ENCODE data around the gene UMODL1. TPM values are rescaled to one million over a fixed set of nuclear protein-coding genes. Genes with fewer than 3 reads are reported as not detected.

Gene UMODL1
- total RNA-seq, 1 experiment from 2014 or later = 0.20 TPM

GRCh38 chr21:42061986-42062235, 9.2 kb upstream of the UMODL1 start:
- POLR2A ChIA-PET = no interaction called here
- CTCF ChIA-PET = no interaction called here
- Mint-ChIP-seq H3K27me3 (ENCODE audit: insufficient read depth, unreplicated experiment) (no peaks in the 10 kb centered on the region), H3K4me3 (ENCODE audit: unreplicated experiment) (no peak overlapping the region), H3K4me1 (ENCODE audit: low read depth, unreplicated experiment) (peaks cover 17% of the 10 kb centered on the region), H3K9me3 (ENCODE audit: unreplicated experiment) (no peaks in the 10 kb centered on the region), H3K27ac (ENCODE audit: unreplicated experiment) (no peak overlapping the region), H3K36me3 (ENCODE audit: insufficient read depth, unreplicated experiment) (peaks cover 2% of the 10 kb centered on the region)
- Histone ChIP-seq H3K36me3 (ENCODE audit: control insufficient read depth, insufficient read depth, low read length) (no peaks in the 10 kb centered on the region), H3K27me3 (replicated peaks; ENCODE audit: control insufficient read depth, insufficient read depth, low read length) (no peaks in the 10 kb centered on the region), H3K4me1 (peaks cover 41% of the 10 kb centered on the region), H3K9me3 (no peaks in the 10 kb centered on the region), H3K4me3 (ENCODE audit: low read depth, low read length) (no peak overlapping the region)
- TF ChIP-seq, protein P1, sequence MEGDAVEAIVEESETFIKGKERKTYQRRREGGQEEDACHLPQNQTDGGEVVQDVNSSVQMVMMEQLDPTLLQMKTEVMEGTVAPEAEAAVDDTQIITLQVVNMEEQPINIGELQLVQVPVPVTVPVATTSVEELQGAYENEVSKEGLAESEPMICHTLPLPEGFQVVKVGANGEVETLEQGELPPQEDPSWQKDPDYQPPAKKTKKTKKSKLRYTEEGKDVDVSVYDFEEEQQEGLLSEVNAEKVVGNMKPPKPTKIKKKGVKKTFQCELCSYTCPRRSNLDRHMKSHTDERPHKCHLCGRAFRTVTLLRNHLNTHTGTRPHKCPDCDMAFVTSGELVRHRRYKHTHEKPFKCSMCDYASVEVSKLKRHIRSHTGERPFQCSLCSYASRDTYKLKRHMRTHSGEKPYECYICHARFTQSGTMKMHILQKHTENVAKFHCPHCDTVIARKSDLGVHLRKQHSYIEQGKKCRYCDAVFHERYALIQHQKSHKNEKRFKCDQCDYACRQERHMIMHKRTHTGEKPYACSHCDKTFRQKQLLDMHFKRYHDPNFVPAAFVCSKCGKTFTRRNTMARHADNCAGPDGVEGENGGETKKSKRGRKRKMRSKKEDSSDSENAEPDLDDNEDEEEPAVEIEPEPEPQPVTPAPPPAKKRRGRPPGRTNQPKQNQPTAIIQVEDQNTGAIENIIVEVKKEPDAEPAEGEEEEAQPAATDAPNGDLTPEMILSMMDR (IDR thresholded peaks at IDR 0.05; ENCODE audit: insufficient read depth in 1 of 2, low read depth in 1 of 2, low read length in 1 of 2, severe bottlenecking in 1 of 2, unreplicated experiment in 1 of 2) = no peak
- BruUV-seq (replicated peaks) = no TSS peak
- intact Hi-C loops (cut with micrococcal nuclease; ENCODE audit: unreplicated experiment) = no loop called here
- no peak for DNase-seq

- Histone ChIP-seq H3K27me3 (replicated peaks; ENCODE audit: control insufficient read depth, insufficient read depth, low read length) (no peaks in the 10 kb centered on the region), H3K9me3 (no peaks in the 10 kb centered on the region), H3K4me1 (peaks cover 42% of the 10 kb centered on the region), H3K4me3 (ENCODE audit: low read depth, low read length) (no peak overlapping the region), H3K36me3 (ENCODE audit: control insufficient read depth, insufficient read depth, low read length) (no peaks in the 10 kb centered on the region)
- H3K27me3 Mint-ChIP-seq (ENCODE audit: insufficient read depth, unreplicated experiment) = no peaks in the 10 kb centered on the region
- POLR2A ChIA-PET = no interaction called here
- no peaks in the 10 kb centered on the region for H3K36me3 Mint-ChIP-seq (ENCODE audit: insufficient read depth, unreplicated experiment)
- H3K27ac Mint-ChIP-seq (ENCODE audit: unreplicated experiment) = no peak overlapping the region
- intact Hi-C loops (cut with micrococcal nuclease; ENCODE audit: unreplicated experiment) = no loop called here
- H3K4me1 Mint-ChIP-seq (ENCODE audit: low read depth, unreplicated experiment) = peaks cover 14% of the 10 kb centered on the region
- TF ChIP-seq, protein P1 (IDR thresholded peaks at IDR 0.05; ENCODE audit: insufficient read depth in 1 of 2, low read depth in 1 of 2, low read length in 1 of 2, severe bottlenecking in 1 of 2, unreplicated experiment in 1 of 2) = no peak
- no peak for DNase-seq
- CTCF ChIA-PET = no interaction called here
- no TSS peak for BruUV-seq (replicated peaks)
- H3K4me3 Mint-ChIP-seq (ENCODE audit: unreplicated experiment) = no peak overlapping the region
- no peaks in the 10 kb centered on the region for H3K9me3 Mint-ChIP-seq (ENCODE audit: unreplicated experiment)
Measured at GRCh38 chr21:42062236-42063022, 8.7 kb upstream of the UMODL1 start.

- Histone ChIP-seq H3K36me3 (ENCODE audit: control insufficient read depth, insufficient read depth, low read length) (no peaks in the 10 kb centered on the region), H3K4me3 (ENCODE audit: low read depth, low read length) (no peak overlapping the region), H3K9me3 (no peaks in the 10 kb centered on the region), H3K27me3 (replicated peaks; ENCODE audit: control insufficient read depth, insufficient read depth, low read length) (no peaks in the 10 kb centered on the region), H3K4me1 (peaks cover 42% of the 10 kb centered on the region)
- peaks cover 15% of the 10 kb centered on the region for H3K4me1 Mint-ChIP-seq (ENCODE audit: low read depth, unreplicated experiment)
- no peaks in the 10 kb centered on the region for H3K27me3 Mint-ChIP-seq (ENCODE audit: insufficient read depth, unreplicated experiment)
- H3K4me3 Mint-ChIP-seq (ENCODE audit: unreplicated experiment) = no peak overlapping the region
- DNase-seq = no peak
- BruUV-seq (replicated peaks) = no TSS peak
- H3K27ac Mint-ChIP-seq (ENCODE audit: unreplicated experiment) = no peak overlapping the region
- intact Hi-C loops (cut with micrococcal nuclease; ENCODE audit: unreplicated experiment) = no loop called here
- H3K9me3 Mint-ChIP-seq (ENCODE audit: unreplicated experiment) = no peaks in the 10 kb centered on the region
- CTCF ChIA-PET = no interaction called here
- no peaks in the 10 kb centered on the region for H3K36me3 Mint-ChIP-seq (ENCODE audit: insufficient read depth, unreplicated experiment)
- POLR2A ChIA-PET = no interaction called here
- TF ChIP-seq, protein P1 (IDR thresholded peaks at IDR 0.05; ENCODE audit: insufficient read depth in 1 of 2, low read depth in 1 of 2, low read length in 1 of 2, severe bottlenecking in 1 of 2, unreplicated experiment in 1 of 2) = no peak
Measured at GRCh38 chr21:42063191-42063570, 7.9 kb upstream of the UMODL1 start.
